Liver (tissue), 5 donors: Measurements from ENCODE around the gene UBA6. TPM values are rescaled to one million over a fixed set of nuclear protein-coding genes. Genes with fewer than 3 reads are reported as not detected.

Experiments
- polyA plus RNA-seq, 2 donors: library from polyadenylated mRNA; stranded (reverse) in 1 of 2; unstranded in 1 of 2; fragments of 200-250 nt in 1 of 2; fragments of >200 nt in 1 of 2; fragmentation: Nextera tagmentation in 1 of 2; extraction: Ambion mirVana in 1 of 2; gene quantifications; one replicate each; pipeline versions ENCODE4 v1.2.1 to v1.2.3, GENCODE V29; 2013 to 2015
- small RNA-seq: library from RNA; depleted of rRNA; stranded (forward); fragments of <200 nt; gene quantifications from one replicate; pipeline ENCODE3, GENCODE V24; 2014
- total RNA-seq, 2 donors: library from RNA; depleted of rRNA; stranded (reverse); fragments of >200 nt; gene quantifications; one replicate each; pipeline ENCODE4 v1.2.3, GENCODE V29; 2014
- donor health status: healthy.
- donor health status: healthy.
- donor health status: healthy.

UBA6 gene
- total and polyA plus RNA-seq, 4 donors, result 8.4 to 122 (median 13.7) TPM

Small RNA genes lying within 50 kb of the gene (small RNA-seq; reads per million reads assigned to genes)
- gene AC096720.1 (not detected), gene RF00091 (not detected)

Other genes with a start within 250 kb of the UBA6 start
- gene CENPC, start 155.7 kb downstream of the UBA6 start, total RNA-seq, result 10 to 100 TPM; 12.1 to 14.9 TPM
- gene CENPC, start 155.7 kb downstream of the UBA6 start, polyA plus RNA-seq, result 1 to 10 TPM; 1.9 to 7.0 TPM
- gene STAP1, start 142.4 kb downstream of the UBA6 start, total RNA-seq, result under 1 TPM; 0.33 to 0.51 TPM
- gene STAP1, start 142.4 kb downstream of the UBA6 start, polyA plus RNA-seq, result under 1 TPM; 0.03 to 0.24 TPM
- not detected for gene GNRHR, start 53.2 kb upstream of the UBA6 start, total RNA-seq
- gene GNRHR, start 53.2 kb upstream of the UBA6 start, polyA plus RNA-seq, result under 1 TPM in 1 of 2 donors, not detected in 1; 0.15 TPM
- gene TMPRSS11D, start 182.8 kb upstream of the UBA6 start, total RNA-seq, result not detected
- under 1 TPM in 1 of 2 donors, not detected in 1; 0.03 TPM for gene TMPRSS11D, start 182.8 kb upstream of the UBA6 start, polyA plus RNA-seq